Parathyroid adenoma (tissue), 2 donors: ENCODE data around the gene HSD17B11.
A peak's percentile ranks its signal among the peaks of the same experiment; 100 is the strongest.
"Not testable (repeated sequence)": the region's sequence is repeated elsewhere in the genome, so short reads cannot be mapped to it uniquely, and the experiment has no call there.

Experiments used
- H2AFZ ChIP-seq: fragments of 300-600 bp; sonication (generic); one replicate; pipeline ENCODE4 v1.7.0; 2017; ENCODE audit warnings: antibody characterized with exemption, mild to moderate bottlenecking
- H3K27ac ChIP-seq: fragments of 300-600 bp; sonication (generic); one replicate; pipeline ENCODE4 v1.7.0; 2017
- H3K27me3 ChIP-seq: fragments of 300-600 bp; sonication (generic); one replicate; pipeline ENCODE4 v1.7.0; 2017; ENCODE audit warnings: low read length; ENCODE audit not compliant: control insufficient read depth, insufficient read depth
- H3K36me3 ChIP-seq: fragments of 300-600 bp; sonication (generic); one replicate; pipeline ENCODE4 v1.7.0; 2017; ENCODE audit warnings: low read length; ENCODE audit not compliant: control insufficient read depth, insufficient read depth
- H3K4me1 ChIP-seq: fragments of 300-600 bp; sonication (generic); one replicate; pipeline ENCODE4 v1.7.0; 2017; ENCODE audit warnings: control low read depth
- H3K4me2 ChIP-seq: fragments of 300-600 bp; sonication (generic); one replicate; pipeline ENCODE4 v1.7.0; 2017; ENCODE audit warnings: low read length
- H3K4me3 ChIP-seq: fragments of 300-600 bp; sonication (generic); one replicate; pipeline ENCODE4 v1.7.0; 2017; ENCODE audit warnings: low read depth, low read length
- H3K79me2 ChIP-seq: fragments of 300-600 bp; sonication (generic); one replicate; pipeline ENCODE4 v1.7.0; 2017; ENCODE audit warnings: control low read depth
- H3K9ac ChIP-seq: fragments of 300-600 bp; sonication (generic); one replicate; pipeline ENCODE4 v1.7.0; 2017; ENCODE audit warnings: mild to moderate bottlenecking
- H3K9me3 ChIP-seq: fragments of 300-600 bp; sonication (generic); one replicate; pipeline ENCODE4 v1.7.0; 2017; ENCODE audit warnings: low read length; ENCODE audit not compliant: control insufficient read depth
- CTCF ChIP-seq: fragments of 300-600 bp; sonication (generic); IDR thresholded peaks from one replicate; pipeline ENCODE4 v1.7.0; 2017; ENCODE audit warnings: antibody characterized with exemption, mild to moderate bottlenecking
- donor health status: primary hyperparathyroidism.

Gene HSD17B11

DNA sequence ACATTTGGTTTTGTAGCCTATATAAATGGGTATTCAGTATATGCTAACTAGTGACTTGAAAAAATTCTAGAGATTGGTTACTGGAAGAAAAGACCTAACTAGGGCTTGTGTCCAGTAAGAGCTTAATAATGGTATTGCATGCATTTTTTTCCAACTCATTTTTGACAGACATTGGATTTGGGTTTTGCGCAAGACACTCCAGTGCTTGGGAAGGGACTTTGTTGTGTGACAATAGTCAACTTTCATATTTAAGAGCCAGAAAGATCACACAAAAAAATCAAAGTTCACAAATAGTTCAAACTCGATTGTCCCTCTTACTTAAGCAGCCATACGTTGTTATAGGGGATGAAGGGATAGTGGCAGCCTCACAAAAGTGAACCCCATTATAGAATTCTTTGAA, 1.2 kb upstream of the HSD17B11 start:
- no peak for TF ChIP-seq CTCF
- Histone ChIP-seq H3K9ac (no peak overlapping the region), H3K9me3 (no peaks in the 10 kb centered on the region), H3K27me3 (no peaks in the 10 kb centered on the region), H3K4me1 (no peaks in the 10 kb centered on the region), H3K36me3 (no peaks in the 10 kb centered on the region), H3K79me2 (no peaks in the 10 kb centered on the region), H3K27ac (no peak overlapping the region), H2AFZ (no peak overlapping the region), H3K4me2 (no peak overlapping the region), H3K4me3 (no peak overlapping the region)

GRCh38 chr4:87391576-87392054, 627 bp upstream of the HSD17B11 start:
- no peaks in the 10 kb centered on the region for H3K36me3 ChIP-seq
- peak overlapping the region; percentile 71 for H3K4me3 ChIP-seq
- H3K4me1 ChIP-seq, result no peaks in the 10 kb centered on the region
- peak overlapping the region; percentile 89 for H2AFZ ChIP-seq
- H3K4me2 ChIP-seq, result peak overlapping the region; percentile 63
- no peaks in the 10 kb centered on the region for H3K79me2 ChIP-seq
- H3K27me3 ChIP-seq, result no peaks in the 10 kb centered on the region
- no peak for TF ChIP-seq CTCF
- H3K27ac ChIP-seq, result peak overlapping the region; percentile 70
- no peak overlapping the region for H3K9ac ChIP-seq
- H3K9me3 ChIP-seq, result no peaks in the 10 kb centered on the region

DNA sequence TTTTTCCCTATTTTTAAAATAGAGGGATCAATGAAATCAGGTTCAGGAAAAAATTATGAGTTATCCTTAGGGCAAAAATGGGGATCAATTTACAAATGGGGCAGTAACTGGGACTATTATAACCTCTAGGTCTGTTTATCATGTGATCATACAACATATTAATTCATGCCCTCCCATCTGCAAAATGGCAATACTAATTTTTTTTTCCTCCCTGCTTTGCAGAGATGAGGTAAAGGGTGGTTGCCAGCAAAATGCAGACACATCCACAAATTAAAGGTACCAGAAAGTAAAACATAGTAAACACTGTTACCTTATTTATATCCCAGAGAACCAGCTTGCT, 467 bp downstream of the HSD17B11 start:
- H3K36me3 ChIP-seq, result no peaks in the 10 kb centered on the region
- H3K79me2 ChIP-seq, result no peaks in the 10 kb centered on the region
- H3K4me1 ChIP-seq, result no peaks in the 10 kb centered on the region
- peak overlapping the region; percentile 70 for H3K27ac ChIP-seq
- TF ChIP-seq CTCF, result no peak
- no peaks in the 10 kb centered on the region for H3K27me3 ChIP-seq
- no peaks in the 10 kb centered on the region for H3K9me3 ChIP-seq
- H2AFZ ChIP-seq, result peak overlapping the region; percentile 89
- H3K4me2 ChIP-seq, result peak overlapping the region; percentile 63
- H3K4me3 ChIP-seq, result peak overlapping the region; percentile 71
- H3K9ac ChIP-seq, result no peak overlapping the region

- H3K27ac ChIP-seq, H3K9me3 ChIP-seq, H3K27me3 ChIP-seq, H3K4me1 ChIP-seq, H3K36me3 ChIP-seq, H3K4me2 ChIP-seq, H3K9ac ChIP-seq, H3K79me2 ChIP-seq, H2AFZ ChIP-seq: not testable (repeated sequence)
- H3K4me3 ChIP-seq, result peak overlapping the region; percentile 11
Measured at GRCh38 chr4:87390055-87390454, 933 bp downstream of the HSD17B11 start.

GRCh38 chr4:87388901-87389300, 2.1 kb downstream of the HSD17B11 start:
- no peak overlapping the region for H3K4me3 ChIP-seq
- H3K9ac ChIP-seq, result no peak overlapping the region
- no peak overlapping the region for H3K4me2 ChIP-seq
- no peaks in the 10 kb centered on the region for H3K9me3 ChIP-seq
- no peaks in the 10 kb centered on the region for H3K36me3 ChIP-seq
- no peak for TF ChIP-seq CTCF
- H3K4me1 ChIP-seq, result no peaks in the 10 kb centered on the region
- no peaks in the 10 kb centered on the region for H3K27me3 ChIP-seq
- no peaks in the 10 kb centered on the region for H3K79me2 ChIP-seq
- no peak overlapping the region for H3K27ac ChIP-seq
- no peak overlapping the region for H2AFZ ChIP-seq
